GM10266 (cell line): ENCODE data around the gene HMCN1.

Experiments
- DNase-seq: peaks from one replicate; pipeline ENCODE4 v3.0.0; 2012; ENCODE audit errors: extremely low spot score
- TF ChIP-seq, protein P1 (sequence below): IDR thresholded peaks from 2 replicates; pipeline ENCODE4 v1.5.1; 2012; ENCODE audit warnings: mild to moderate bottlenecking, low read depth; ENCODE audit not compliant: control insufficient read depth, insufficient read depth; ENCODE audit errors: missing control alignments

The HMCN1 gene

DNA sequence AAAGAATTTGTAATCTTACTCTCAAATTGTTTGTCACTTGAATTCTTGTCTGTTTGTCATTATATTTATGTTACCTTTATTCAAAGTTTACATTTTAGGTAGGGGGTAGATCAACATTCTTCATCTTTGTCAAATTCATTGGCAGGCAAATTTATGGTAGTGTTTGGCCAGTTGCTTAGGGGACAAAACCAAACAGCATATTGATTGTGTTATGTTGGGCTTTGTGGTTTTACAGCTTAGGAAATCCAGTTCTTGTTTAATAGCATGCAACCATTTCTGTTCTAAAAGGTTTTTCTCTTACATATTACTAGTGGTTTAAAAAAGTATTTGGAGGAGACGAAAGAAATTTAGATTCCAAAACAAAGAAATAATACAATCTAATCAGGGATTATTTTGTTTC lies 91.4 kb downstream of the HMCN1 start:
- TF ChIP-seq, protein P1, sequence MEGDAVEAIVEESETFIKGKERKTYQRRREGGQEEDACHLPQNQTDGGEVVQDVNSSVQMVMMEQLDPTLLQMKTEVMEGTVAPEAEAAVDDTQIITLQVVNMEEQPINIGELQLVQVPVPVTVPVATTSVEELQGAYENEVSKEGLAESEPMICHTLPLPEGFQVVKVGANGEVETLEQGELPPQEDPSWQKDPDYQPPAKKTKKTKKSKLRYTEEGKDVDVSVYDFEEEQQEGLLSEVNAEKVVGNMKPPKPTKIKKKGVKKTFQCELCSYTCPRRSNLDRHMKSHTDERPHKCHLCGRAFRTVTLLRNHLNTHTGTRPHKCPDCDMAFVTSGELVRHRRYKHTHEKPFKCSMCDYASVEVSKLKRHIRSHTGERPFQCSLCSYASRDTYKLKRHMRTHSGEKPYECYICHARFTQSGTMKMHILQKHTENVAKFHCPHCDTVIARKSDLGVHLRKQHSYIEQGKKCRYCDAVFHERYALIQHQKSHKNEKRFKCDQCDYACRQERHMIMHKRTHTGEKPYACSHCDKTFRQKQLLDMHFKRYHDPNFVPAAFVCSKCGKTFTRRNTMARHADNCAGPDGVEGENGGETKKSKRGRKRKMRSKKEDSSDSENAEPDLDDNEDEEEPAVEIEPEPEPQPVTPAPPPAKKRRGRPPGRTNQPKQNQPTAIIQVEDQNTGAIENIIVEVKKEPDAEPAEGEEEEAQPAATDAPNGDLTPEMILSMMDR = no peak
- DNase-seq = no peak

DNA sequence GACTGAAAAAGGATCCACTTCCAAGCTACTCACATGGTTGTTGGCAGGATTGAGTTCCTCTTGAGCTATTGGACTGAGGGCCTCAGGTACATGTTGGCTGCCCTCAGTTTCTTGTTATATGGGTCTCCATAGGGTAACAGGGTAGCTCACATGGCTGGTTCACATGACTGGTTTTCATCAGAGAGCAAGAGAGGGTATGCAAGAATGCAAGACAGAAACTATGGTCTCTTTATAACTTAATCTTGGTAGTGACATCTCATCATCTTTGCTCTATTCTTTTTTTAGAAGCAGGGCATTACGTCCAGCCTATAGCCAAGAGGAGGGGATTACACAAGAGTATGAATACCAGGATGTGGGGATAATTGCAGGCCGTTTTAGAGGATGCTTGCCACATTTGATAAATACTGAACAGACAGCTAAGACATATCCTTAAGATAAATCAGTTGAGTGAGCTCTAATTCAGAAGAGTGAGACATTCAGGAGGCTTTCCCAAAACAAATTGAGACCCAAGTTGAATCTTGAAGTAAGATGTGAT lies 100.2 kb downstream of the HMCN1 start:
- TF ChIP-seq, protein P1 = no peak
- no peak for DNase-seq

DNA sequence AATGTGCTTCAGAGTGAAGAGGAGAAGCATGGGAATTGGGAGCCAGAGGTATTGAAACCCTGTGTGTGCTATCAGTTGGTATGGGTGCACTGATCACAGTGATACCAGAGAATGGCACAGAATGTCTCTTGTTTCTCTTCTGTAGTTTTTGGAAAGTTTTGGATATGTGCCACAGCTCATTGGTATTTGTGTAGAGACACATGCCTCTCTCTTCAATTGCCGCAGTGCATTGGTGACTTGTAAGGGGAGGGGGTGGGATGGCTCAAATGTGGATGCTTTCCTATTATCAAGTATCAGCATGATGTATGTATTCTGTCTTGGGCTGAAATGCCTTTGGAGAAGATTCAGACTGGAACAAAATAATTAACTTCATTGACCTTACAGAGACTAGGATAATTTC lies 101.0 kb downstream of the HMCN1 start:
- DNase-seq = no peak
- TF ChIP-seq, protein P1 = no peak

DNA sequence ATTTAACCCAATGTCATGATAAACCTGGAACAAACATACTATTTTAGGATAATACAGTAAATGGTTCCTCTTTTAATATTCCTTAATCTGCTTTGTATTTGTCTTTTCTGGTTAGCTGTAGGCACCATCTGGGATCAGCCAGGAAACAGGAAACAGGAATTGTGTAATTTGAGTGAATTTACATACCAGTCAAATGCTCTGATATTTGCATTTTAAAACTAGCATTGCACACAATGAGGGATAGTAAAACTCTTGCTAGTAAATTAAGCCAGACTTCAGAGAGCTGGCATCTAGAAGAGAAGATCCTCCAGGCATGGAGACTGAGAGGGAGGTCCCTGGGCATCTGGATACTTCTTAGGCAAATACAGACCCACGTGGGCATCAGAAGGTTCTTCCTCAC lies 103.5 kb downstream of the HMCN1 start:
- DNase-seq = no peak
- TF ChIP-seq, protein P1 = no peak

DNA sequence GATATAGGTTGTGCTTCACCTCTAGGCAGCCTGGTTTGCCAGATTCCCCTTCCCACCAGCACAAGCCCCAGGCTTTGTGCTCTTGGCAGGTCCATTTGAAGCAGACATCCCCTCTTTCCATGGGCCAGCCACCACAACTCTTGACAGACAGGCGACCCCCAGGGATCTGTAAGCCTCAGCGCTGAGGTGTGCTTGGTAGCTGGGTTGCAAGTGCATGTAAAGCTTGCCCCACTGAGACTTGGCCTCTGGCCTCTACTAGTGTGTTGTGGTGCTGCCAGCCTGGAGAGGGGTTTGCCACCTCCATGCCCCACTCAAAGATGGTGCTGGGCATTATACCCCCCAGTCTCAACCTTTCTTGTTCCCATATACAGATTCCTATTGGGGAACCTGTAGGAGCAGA lies 103.9 kb downstream of the HMCN1 start:
- TF ChIP-seq, protein P1 = no peak
- DNase-seq = no peak

DNA sequence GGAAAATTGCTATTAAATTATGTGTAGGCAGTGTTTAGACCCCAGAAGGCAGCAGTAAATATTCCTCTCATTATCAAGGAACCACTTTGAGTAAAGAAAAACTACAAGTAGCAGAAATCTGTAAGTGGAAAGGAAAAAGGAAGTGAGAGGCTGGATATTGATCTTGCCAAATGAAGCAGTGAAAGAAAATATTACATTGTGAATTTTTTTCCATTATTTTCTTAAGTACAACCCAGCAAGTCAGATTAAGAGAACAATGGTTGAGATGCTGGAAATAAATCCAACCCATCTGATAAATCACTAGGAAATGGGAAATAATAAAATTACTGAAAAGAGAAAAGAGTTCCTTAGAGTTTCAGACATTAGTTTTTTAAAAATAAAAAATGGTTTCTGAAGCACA lies 106.7 kb downstream of the HMCN1 start:
- TF ChIP-seq, protein P1 = no peak
- DNase-seq = no peak

DNA sequence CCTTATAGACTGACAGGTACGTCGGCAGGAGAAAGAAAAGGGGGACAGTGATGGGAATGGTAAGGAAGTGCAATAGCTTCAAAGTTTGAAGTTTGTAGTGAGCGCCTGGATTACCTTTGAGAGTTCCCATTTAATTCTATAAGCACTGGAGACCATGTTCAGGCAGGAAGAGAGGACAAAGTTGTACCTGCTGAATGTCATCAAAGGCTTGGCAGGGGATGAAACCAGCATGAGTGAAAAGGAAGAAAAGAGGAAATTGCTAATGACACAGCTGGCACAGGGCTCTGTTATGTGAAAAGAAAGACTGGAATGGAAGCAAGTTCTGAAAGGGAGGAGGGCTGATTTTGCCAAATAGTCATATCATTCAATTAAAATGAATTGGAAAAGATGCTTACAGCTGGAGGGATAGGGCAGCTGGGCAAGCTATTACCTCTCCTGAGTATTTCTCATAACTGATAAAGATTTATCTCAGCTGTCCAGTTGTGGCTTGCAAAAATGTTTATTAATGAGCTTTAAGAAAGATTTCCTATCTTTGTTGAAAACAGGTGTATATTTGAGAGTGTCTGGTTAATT lies 109.2 kb downstream of the HMCN1 start:
- TF ChIP-seq, protein P1 = no peak
- no peak for DNase-seq
